Stomach smooth muscle (tissue), 2 donors: ENCODE data around the gene OPN4.

Experiments
- H3K27ac ChIP-seq: one replicate; pipeline ENCODE4 v1.7.0; 2013; ENCODE audit warnings: mild to moderate bottlenecking, low read length, inconsistent platforms
- H3K27me3 ChIP-seq, 2 donors: one replicate each; pipeline ENCODE4 v1.7.0; 2013; ENCODE audit warnings: low read length in 2 of 2; ENCODE audit not compliant: insufficient read depth in 2 of 2, control insufficient read depth in 1 of 2
- H3K36me3 ChIP-seq, 2 donors: one replicate each; pipeline ENCODE4 v1.7.0; 2013; ENCODE audit warnings: low read length in 2 of 2; ENCODE audit not compliant: control insufficient read depth in 2 of 2, insufficient read depth in 2 of 2
- H3K4me1 ChIP-seq: one replicate; pipeline ENCODE4 v1.7.0; 2013; ENCODE audit warnings: low read length; ENCODE audit not compliant: control insufficient read depth, insufficient read depth
- H3K4me3 ChIP-seq, 2 donors: one replicate each; pipeline ENCODE4 v1.7.0; 2013; ENCODE audit warnings: low read length in 2 of 2
- H3K9ac ChIP-seq, 2 donors: one replicate each; pipeline ENCODE4 v1.7.0; 2013; ENCODE audit warnings: low read length in 2 of 2, mild to moderate bottlenecking in 1 of 2
- H3K9me3 ChIP-seq, 2 donors: one replicate each; pipeline ENCODE4 v1.7.0; 2013; ENCODE audit warnings: low read length in 2 of 2; ENCODE audit not compliant: control insufficient read depth in 2 of 2
- donor health status: healthy.
- donor health status: Pancreatic carcinoma.

OPN4 gene

DNA sequence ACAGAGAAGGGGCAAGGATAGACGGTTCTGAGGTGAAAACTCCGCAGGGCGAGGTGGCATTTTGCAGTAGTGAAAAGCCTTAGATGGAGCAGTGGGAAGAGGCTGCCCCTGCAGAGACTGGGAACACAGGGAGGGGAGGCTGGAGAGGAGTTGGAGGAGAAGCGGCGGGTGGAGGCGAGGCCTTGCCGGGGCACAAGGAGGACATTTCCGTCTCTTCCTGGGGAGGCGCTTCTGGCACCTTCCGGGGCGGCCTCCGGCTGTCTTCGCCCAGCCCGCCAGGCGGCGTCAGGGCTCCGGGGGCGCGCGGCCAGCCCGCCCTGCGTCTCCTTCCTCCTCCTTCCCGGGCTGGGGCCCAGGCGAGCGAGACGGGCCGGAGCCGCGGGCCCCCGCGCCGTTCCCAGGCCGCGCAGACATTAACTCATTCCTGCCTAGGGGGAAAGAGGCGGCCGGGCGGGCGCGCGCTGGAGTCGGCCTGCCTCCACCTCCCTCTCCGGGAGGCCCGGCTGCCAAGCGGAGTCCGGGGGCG lies 56.7 kb downstream of the OPN4 start:
- peak overlapping the region; percentile 75 to 95 for H3K9ac ChIP-seq
- H3K36me3 ChIP-seq, result peaks cover 21 to 22% of the 10 kb centered on the region in 2 donors
- H3K4me1 ChIP-seq, result peaks cover 20% of the 10 kb centered on the region

DNA sequence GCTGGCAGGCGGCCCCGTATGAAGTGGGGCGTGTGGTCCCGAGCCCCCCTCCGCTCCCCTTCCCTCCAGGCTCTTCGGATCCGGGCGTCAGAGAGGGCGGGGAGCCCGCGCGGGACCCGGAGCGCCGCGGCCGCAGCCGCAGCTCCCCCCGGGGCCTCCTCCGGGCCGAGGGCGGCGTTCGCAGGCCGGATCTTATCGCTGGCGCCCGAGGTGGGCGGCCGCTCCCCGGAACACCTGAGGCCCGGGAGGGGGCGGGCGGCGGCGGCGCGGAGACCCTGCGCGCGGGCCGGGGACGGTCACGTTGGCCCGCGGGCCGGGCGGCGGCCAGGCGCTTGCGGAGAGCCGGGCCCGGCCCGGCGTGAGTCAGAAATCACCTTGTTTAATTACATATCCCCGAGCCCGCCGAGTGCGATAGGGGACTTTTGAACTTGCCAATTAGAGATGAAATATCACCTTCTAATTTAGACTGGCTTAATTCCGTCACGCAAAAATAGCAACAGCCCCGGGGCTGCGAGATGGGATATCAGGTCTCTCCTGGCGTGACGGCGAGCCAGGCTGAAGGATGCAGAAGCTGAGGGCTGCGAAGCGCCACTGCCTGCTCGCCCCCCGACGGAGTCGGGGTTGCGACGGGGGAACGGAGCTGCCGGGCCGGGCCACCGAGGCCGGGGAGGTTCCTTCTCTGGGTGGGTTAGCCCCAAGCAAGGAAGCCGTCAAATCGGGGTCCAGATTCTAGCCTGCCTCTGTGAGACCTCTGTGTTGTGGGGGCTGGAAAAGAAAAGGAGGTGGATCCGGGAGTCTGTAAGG lies 57.4 kb downstream of the OPN4 start:
- Histone ChIP-seq H3K4me1 (peaks cover 20% of the 10 kb centered on the region), H3K9ac (peak overlapping the region; percentile 90 to 95), H3K36me3 (peaks cover 16 to 22% of the 10 kb centered on the region in 2 donors), H3K9me3 (no peaks in the 10 kb centered on the region), H3K27ac (peak overlapping the region; percentile 94), H3K4me3 (peak overlapping the region; percentile 71 to 74), H3K27me3 (no peaks in the 10 kb centered on the region)

More for the DNA sequence above, 56.7 kb downstream of the OPN4 start:
- H3K4me3 ChIP-seq, result peak overlapping the region; percentile 66 to 71
- peak overlapping the region; percentile 87 for H3K27ac ChIP-seq
- no peaks in the 10 kb centered on the region for H3K27me3 ChIP-seq
- H3K9me3 ChIP-seq, result no peaks in the 10 kb centered on the region

DNA sequence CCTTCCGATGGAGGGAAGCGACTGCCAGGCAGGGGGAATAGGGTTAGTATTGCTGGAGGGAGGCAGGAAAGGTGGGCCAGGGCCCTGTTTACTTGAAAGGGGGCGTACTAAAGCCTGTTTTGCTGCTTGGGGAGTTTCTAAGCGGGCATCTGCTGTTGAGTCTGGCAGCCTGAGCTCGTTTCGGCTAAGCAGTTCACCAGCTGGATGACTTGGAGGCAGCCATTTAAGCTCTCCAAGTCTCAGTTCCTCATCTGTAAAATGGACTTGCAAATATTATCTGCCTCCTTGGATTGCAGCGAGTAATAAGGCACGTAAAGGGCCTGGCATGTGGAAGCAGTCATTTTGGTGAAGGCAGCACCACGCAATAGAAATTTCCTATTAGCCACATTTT lies 58.0 kb downstream of the OPN4 start:
- Histone ChIP-seq H3K4me3 (peak overlapping the region; percentile 71 to 74), H3K4me1 (peaks cover 20% of the 10 kb centered on the region)

DNA sequence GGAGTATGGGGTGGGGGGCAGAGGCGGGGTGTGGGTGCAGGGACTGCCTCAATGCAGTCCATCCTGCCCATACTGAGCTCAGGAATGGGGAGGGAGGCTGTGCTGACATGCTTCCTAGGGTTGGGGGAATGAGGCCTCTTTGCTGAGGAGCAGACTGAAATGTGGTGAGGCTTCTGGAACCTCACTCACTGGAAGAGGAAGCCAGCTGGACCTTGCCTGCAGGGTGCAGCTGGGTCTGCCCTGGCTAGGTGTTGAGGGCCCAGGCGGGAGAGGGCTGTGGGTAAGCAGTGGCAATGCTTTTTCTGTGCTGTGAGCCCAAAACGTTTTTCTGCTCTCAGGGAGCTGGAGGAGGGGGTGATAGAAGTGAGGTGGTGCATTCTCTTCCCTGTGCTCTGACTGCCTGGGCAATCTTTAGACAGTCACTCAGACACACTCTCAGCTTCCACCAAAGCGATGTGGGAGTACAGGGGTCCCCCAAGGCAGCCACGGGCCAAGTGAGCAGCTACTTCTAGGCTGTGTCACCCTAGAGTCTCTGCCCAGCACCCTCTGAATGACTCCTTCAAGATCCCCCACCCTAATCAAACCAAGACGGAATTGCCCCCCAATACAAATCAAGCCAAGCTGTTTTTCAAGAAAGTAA lies 60.9 kb downstream of the OPN4 start:
- Histone ChIP-seq H3K9ac (peak overlapping the region; percentile 29 to 56), H3K4me3 (no peak overlapping the region), H3K4me1 (peaks cover 19% of the 10 kb centered on the region), H3K27ac (no peak overlapping the region), H3K27me3 (no peaks in the 10 kb centered on the region), H3K9me3 (no peaks in the 10 kb centered on the region), H3K36me3 (peaks cover 19 to 25% of the 10 kb centered on the region in 2 donors)

More for the DNA sequence above, 58.0 kb downstream of the OPN4 start:
- H3K9ac ChIP-seq, result peak overlapping the region; percentile 90 to 95
- H3K27ac ChIP-seq, result peak overlapping the region; percentile 94
- H3K27me3 ChIP-seq, result no peaks in the 10 kb centered on the region
- H3K36me3 ChIP-seq, result peaks cover 10 to 25% of the 10 kb centered on the region in 2 donors
- no peaks in the 10 kb centered on the region for H3K9me3 ChIP-seq

DNA sequence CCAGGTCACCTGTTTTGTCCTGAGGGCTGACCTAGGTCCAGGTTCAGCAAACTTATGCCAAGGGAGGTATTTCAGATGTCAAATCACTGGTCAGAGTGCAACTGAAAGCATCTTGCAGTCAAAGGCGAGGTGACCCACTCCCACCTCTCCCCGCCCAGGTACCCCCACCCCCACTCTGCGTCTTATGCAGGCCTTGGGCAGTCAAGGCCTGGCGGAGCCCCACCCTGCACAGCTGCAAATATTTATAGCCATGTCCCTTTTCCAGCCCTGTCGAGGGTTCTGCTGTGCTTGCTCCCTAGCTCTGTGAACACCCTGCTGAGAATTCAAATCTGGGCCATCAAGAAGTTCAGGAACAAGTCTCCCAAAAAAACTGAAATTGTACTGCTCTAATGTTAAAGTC lies 61.5 kb downstream of the OPN4 start:
- no peak overlapping the region for H3K27ac ChIP-seq
- H3K4me3 ChIP-seq, result no peak overlapping the region
- no peaks in the 10 kb centered on the region for H3K27me3 ChIP-seq
- H3K4me1 ChIP-seq, result peaks cover 14% of the 10 kb centered on the region
- no peak overlapping the region for H3K9ac ChIP-seq
- no peaks in the 10 kb centered on the region for H3K9me3 ChIP-seq
- peaks cover 19 to 25% of the 10 kb centered on the region in 2 donors for H3K36me3 ChIP-seq
